ENCODE data around the gene PRKCE.
A peak's percentile ranks its signal among the peaks of the same experiment; 100 is the strongest.

Gene PRKCE

DNA sequence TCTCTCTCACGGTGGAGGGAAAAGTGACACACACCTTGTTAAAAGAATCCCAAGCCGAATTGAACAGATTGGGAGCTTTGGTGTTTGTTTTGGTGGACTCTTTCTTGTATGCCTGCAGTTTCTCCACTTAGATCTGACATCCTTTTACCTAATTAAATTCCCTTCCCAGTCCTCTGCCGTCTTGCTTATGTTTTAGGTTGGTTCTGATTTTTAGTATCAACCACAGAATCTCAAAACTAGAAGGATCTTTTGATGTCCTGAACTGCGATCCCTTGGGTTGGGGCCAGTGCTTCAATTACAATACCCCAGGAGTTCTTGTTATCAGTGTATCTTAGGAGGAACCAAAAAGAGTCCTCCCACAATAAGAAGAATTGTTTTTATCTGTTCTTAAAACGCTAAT, 112.3 kb downstream of the PRKCE start:
- H3K27ac ChIP-seq (ENCODE audit: low read length), result no peak overlapping the region

DNA sequence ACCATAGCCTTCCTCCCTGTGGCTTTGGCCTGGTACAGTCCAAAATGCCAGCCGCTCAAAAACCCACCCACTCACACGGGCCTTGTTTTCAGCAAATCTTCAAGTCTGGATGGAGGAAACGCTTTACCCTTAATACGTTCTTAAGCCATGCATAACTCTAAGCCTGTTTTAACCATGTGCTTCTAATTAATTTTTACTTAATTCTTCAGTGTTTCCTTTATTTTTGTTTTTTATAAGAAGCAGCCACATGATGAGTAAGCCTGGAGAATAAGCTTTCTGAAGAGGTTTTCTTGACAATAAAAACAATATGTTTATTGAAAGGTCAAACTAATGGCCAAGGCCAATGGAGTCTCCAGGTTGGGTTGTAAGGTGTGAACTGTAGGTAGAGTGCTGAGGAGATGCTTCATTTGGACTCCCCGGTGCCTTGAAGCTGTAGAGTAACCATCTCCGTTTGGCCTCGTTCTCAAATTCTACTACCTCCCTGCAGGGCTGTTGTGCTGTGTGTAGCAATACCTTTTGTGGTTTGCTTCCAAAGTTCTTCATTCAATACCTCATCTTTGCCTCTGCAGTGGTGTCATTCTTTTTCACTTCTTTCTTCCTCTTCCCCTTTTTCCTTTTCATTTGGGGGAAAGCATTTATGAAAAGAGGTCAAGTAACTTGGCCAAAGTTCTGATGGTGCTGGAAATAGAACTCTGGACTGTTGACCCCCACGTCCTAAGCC, 113.7 kb downstream of the PRKCE start:
- Histone ChIP-seq H3K36me3 (ENCODE audit: control insufficient read depth in 1 of 2, insufficient read depth in 2 of 2, low read length in 2 of 2) (no peaks in the 10 kb centered on the region), H3K9me3 (ENCODE audit: control insufficient read depth in 1 of 2, low read length in 2 of 2) (no peaks in the 10 kb centered on the region), H3K4me1 (ENCODE audit: control insufficient read depth in 1 of 2, insufficient read depth in 2 of 2, low read length in 2 of 2) (peaks cover 0 to 31% of the 10 kb centered on the region in 2 donors), H3K27me3 (ENCODE audit: low read depth, low read length) (no peaks in the 10 kb centered on the region), H3K4me3 (ENCODE audit: low read depth in 1 of 2, low read length in 2 of 2) (no peak overlapping the region), H3K27ac (ENCODE audit: low read length) (no peak overlapping the region)

More for the DNA sequence above, 112.3 kb downstream of the PRKCE start:
- Histone ChIP-seq H3K9me3 (ENCODE audit: control insufficient read depth in 1 of 2, low read length in 2 of 2) (no peaks in the 10 kb centered on the region), H3K4me1 (ENCODE audit: control insufficient read depth in 1 of 2, insufficient read depth in 2 of 2, low read length in 2 of 2) (peaks cover 0 to 32% of the 10 kb centered on the region in 2 donors), H3K36me3 (ENCODE audit: control insufficient read depth in 1 of 2, insufficient read depth in 2 of 2, low read length in 2 of 2) (no peaks in the 10 kb centered on the region), H3K4me3 (ENCODE audit: low read depth in 1 of 2, low read length in 2 of 2) (no peak overlapping the region), H3K27me3 (ENCODE audit: low read depth, low read length) (no peaks in the 10 kb centered on the region)

DNA sequence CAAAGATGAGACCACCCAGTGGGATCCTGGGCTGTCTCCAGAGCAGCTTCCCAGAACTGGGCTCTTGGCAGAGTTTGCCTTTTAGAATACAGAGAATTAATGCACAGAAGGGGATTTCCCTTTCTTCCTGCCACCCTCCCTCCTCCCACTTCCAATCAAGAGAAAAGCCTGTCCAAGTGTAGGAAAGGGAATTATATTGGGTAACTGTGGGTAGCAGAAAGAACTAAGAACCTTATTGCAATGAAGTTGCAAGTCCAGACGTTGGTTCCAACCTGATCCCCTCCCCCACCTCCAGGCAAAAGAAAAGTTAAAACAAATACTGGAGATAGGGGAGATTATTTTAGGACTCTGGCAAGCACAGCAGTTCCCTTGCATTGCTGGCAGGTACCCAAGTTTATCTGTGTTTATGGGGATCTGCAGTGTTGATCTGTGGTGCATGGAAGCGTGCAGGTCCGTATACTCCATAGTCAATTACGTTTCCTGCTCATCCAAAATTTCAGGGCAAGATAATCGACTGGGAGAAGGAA, 114.3 kb downstream of the PRKCE start:
- H3K4me3 ChIP-seq (ENCODE audit: low read depth in 1 of 2, low read length in 2 of 2), result no peak overlapping the region
- H3K4me1 ChIP-seq (ENCODE audit: control insufficient read depth in 1 of 2, insufficient read depth in 2 of 2, low read length in 2 of 2), result peaks cover 0 to 35% of the 10 kb centered on the region in 2 donors
- H3K27me3 ChIP-seq (ENCODE audit: low read depth, low read length), result no peaks in the 10 kb centered on the region
- H3K27ac ChIP-seq (ENCODE audit: low read length), result no peak overlapping the region
- no peaks in the 10 kb centered on the region for H3K36me3 ChIP-seq (ENCODE audit: control insufficient read depth in 1 of 2, insufficient read depth in 2 of 2, low read length in 2 of 2)
- no peaks in the 10 kb centered on the region for H3K9me3 ChIP-seq (ENCODE audit: control insufficient read depth in 1 of 2, low read length in 2 of 2)

DNA sequence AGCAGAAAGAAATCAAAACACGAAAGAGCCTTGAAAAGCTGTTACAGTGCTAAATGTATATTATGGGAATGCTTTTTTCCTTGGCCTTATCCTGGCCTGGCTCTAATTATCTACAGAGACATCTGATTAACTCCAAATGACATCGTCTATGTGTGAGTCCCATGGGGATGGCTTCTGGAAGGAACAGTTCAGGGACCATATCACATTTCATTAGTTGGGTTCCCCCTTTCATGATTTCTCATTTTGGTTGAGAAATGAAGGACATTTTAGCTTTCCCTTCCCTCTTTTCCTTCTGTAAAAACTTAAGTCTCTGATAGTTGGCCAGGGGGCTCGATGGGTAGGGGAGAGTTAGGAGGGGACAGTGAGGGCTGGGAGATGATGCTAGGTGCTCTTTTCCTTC, 116.7 kb downstream of the PRKCE start:
- peaks cover 3 to 47% of the 10 kb centered on the region in 2 donors for H3K4me1 ChIP-seq (ENCODE audit: control insufficient read depth in 1 of 2, insufficient read depth in 2 of 2, low read length in 2 of 2)

DNA sequence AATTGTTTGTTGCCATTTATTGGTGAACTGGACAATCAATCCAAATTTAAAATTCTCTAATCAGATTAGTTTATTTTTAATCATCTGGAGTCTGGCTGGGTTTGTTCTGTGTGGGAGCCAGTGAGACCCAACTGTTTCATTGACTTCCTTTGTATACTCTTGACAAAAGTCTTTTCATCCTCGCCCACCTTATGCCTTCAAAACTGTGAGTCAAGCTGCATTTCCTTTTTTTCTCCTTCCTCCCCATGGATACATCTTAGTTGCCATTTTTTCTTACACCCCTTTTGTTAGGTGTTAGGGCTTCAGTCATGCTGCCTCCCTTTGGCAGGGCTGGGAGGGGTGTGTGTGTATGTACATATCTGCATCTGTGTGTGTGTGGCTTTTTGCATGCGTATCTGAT, 117.6 kb downstream of the PRKCE start:
- no peaks in the 10 kb centered on the region for H3K27me3 ChIP-seq (ENCODE audit: low read depth, low read length)
- no peaks in the 10 kb centered on the region for H3K9me3 ChIP-seq (ENCODE audit: control insufficient read depth in 1 of 2, low read length in 2 of 2)
- H3K27ac ChIP-seq (ENCODE audit: low read length), result no peak overlapping the region
- no peak overlapping the region for H3K4me3 ChIP-seq (ENCODE audit: low read depth in 1 of 2, low read length in 2 of 2)
- peaks cover 3 to 47% of the 10 kb centered on the region in 2 donors for H3K4me1 ChIP-seq (ENCODE audit: control insufficient read depth in 1 of 2, insufficient read depth in 2 of 2, low read length in 2 of 2)
- no peaks in the 10 kb centered on the region for H3K36me3 ChIP-seq (ENCODE audit: control insufficient read depth in 1 of 2, insufficient read depth in 2 of 2, low read length in 2 of 2)

More for the DNA sequence above, 116.7 kb downstream of the PRKCE start:
- Histone ChIP-seq H3K36me3 (ENCODE audit: control insufficient read depth in 1 of 2, insufficient read depth in 2 of 2, low read length in 2 of 2) (no peaks in the 10 kb centered on the region), H3K4me3 (ENCODE audit: low read depth in 1 of 2, low read length in 2 of 2) (no peak overlapping the region), H3K9me3 (ENCODE audit: control insufficient read depth in 1 of 2, low read length in 2 of 2) (no peaks in the 10 kb centered on the region), H3K27me3 (ENCODE audit: low read depth, low read length) (no peaks in the 10 kb centered on the region), H3K27ac (ENCODE audit: low read length) (no peak overlapping the region)

DNA sequence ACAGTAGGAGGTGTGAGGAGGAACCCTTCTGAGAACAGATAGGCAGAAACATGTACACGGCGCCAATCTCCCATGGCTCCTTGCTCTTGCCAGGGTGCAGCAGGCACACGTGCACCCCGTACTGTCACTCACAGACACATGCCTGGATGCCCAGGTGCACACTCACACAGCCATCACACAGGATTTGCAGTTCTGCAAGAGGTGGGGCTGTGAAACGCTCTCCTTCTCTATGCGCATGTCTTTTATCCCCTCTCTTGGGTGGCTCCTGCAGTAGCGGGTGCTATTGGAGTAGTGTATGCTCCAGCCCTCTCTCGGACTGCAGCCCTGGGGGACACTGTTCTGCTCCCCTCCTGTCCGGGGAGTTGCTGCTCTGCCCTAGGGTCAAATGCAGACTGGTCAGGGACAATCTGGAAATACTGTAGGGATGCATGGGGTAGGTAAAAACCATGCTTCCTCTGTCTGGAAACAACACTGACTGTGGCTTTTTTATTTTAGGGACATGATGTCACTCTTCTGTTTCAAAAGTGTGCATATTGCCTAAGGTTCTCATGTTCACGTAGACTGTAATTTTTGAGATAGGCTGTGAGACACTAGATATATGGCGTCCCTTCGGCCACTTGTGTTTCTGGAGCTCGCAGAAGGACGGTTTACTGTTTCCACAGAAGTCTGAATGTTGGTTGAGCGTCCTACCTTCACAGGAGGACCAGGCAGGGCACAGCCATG, 118.5 kb downstream of the PRKCE start:
- H3K4me3 ChIP-seq (ENCODE audit: low read depth in 1 of 2, low read length in 2 of 2), result no peak overlapping the region
- no peaks in the 10 kb centered on the region for H3K9me3 ChIP-seq (ENCODE audit: control insufficient read depth in 1 of 2, low read length in 2 of 2)
- no peaks in the 10 kb centered on the region for H3K27me3 ChIP-seq (ENCODE audit: low read depth, low read length)
- H3K36me3 ChIP-seq (ENCODE audit: control insufficient read depth in 1 of 2, insufficient read depth in 2 of 2, low read length in 2 of 2), result no peaks in the 10 kb centered on the region
- H3K27ac ChIP-seq (ENCODE audit: low read length), result no peak overlapping the region
- peaks cover 3 to 44% of the 10 kb centered on the region in 2 donors for H3K4me1 ChIP-seq (ENCODE audit: control insufficient read depth in 1 of 2, insufficient read depth in 2 of 2, low read length in 2 of 2)

DNA sequence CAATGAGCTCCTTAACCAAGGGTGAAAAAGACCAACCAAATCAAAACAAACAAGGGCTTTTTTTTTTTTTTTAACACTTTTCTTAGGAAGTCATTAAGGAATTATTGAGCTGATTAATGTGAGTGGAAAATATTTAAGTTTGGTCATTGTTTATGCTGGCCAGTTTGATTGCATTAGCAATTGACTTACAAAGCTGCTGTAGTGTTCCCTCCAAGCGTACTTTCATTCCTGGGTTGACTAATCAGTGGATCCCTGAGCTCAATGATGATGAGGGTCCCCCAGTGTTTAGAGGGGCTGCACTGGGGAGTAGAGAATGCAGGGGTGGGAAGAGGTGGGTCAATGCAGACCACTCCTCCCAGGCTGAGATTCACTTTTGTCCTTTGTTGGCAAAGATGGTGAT, 119.3 kb downstream of the PRKCE start:
- Histone ChIP-seq H3K27ac (ENCODE audit: low read length) (peak overlapping the region; percentile 86), H3K4me3 (ENCODE audit: low read depth in 1 of 2, low read length in 2 of 2) (peak overlapping the region; percentile 43 to 55), H3K27me3 (ENCODE audit: low read depth, low read length) (no peaks in the 10 kb centered on the region), H3K36me3 (ENCODE audit: control insufficient read depth in 1 of 2, insufficient read depth in 2 of 2, low read length in 2 of 2) (no peaks in the 10 kb centered on the region), H3K4me1 (ENCODE audit: control insufficient read depth in 1 of 2, insufficient read depth in 2 of 2, low read length in 2 of 2) (peaks cover 3 to 37% of the 10 kb centered on the region in 2 donors), H3K9me3 (ENCODE audit: control insufficient read depth in 1 of 2, low read length in 2 of 2) (no peaks in the 10 kb centered on the region)

DNA sequence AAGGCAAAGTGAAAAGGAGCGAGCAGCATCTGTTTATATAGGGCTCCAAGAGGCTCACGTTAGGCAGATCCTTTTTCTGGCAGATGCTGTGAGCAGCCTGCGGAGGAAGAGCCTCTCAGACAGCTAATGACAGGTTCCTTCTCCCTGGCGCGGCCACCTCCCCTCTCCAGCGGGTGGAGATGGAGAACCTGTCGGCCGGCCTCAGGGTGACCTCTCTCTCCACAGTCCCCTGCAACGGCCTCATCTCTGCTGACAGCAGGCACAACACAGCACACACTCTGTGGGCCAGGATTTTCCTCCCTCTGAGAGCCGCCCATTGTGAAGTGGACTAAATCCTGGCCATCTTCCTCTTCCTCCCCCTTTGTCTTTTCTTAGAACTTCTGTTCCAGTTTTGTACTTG, 119.8 kb downstream of the PRKCE start:
- Histone ChIP-seq H3K27me3 (ENCODE audit: low read depth, low read length) (no peaks in the 10 kb centered on the region), H3K4me3 (ENCODE audit: low read depth in 1 of 2, low read length in 2 of 2) (peak overlapping the region; percentile 43 to 55), H3K27ac (ENCODE audit: low read length) (peak overlapping the region; percentile 86), H3K9me3 (ENCODE audit: control insufficient read depth in 1 of 2, low read length in 2 of 2) (no peaks in the 10 kb centered on the region), H3K4me1 (ENCODE audit: control insufficient read depth in 1 of 2, insufficient read depth in 2 of 2, low read length in 2 of 2) (peaks cover 3 to 37% of the 10 kb centered on the region in 2 donors), H3K36me3 (ENCODE audit: control insufficient read depth in 1 of 2, insufficient read depth in 2 of 2, low read length in 2 of 2) (no peaks in the 10 kb centered on the region)

DNA sequence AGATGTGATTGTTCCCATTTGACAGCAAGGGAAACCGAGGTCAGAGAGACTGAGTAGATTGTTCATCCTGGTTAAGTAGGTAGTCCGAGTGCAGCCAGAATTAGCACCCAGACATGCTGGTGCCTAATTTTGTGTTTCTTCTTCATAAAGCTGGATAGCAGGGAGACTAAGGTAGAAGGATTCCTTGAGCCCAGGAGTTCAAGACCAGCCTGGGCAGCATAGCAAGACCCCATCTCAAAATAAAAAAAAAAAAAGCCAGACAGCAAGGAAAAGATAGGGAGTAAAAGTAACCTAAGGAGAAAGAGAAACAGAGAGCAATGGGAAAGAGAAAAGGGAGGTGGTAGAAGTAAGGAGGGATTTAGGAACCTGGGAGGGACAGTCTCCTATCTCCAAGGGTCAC, 120.6 kb downstream of the PRKCE start:
- Histone ChIP-seq H3K36me3 (ENCODE audit: control insufficient read depth in 1 of 2, insufficient read depth in 2 of 2, low read length in 2 of 2) (no peaks in the 10 kb centered on the region), H3K4me3 (ENCODE audit: low read depth in 1 of 2, low read length in 2 of 2) (no peak overlapping the region), H3K4me1 (ENCODE audit: control insufficient read depth in 1 of 2, insufficient read depth in 2 of 2, low read length in 2 of 2) (peaks cover 3 to 32% of the 10 kb centered on the region in 2 donors), H3K9me3 (ENCODE audit: control insufficient read depth in 1 of 2, low read length in 2 of 2) (no peaks in the 10 kb centered on the region), H3K27ac (ENCODE audit: low read length) (peak overlapping the region; percentile 86), H3K27me3 (ENCODE audit: low read depth, low read length) (no peaks in the 10 kb centered on the region)

DNA sequence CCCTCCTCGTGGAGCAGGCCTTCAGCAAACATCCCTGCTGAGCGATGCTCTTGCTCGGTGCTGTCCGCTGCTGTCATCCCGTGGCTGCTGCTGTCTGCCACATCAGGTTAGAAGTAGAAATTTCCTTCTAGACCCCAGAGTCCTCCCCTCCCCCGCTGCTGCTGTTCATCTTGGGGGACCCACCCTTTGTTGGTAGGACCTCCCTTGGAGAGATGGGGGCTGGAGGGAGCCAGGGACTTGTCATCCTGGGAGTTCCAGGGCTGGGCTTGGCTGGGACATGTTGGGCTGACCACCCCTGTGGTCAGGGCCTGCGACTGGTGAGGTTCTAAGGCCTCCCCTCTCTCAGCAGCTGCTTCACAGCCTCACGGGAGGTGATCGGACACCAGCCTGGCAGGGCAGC, 122.4 kb downstream of the PRKCE start:
- Histone ChIP-seq H3K27ac (ENCODE audit: low read length) (no peak overlapping the region), H3K4me3 (ENCODE audit: low read depth in 1 of 2, low read length in 2 of 2) (no peak overlapping the region), H3K9me3 (ENCODE audit: control insufficient read depth in 1 of 2, low read length in 2 of 2) (no peaks in the 10 kb centered on the region), H3K27me3 (ENCODE audit: low read depth, low read length) (no peaks in the 10 kb centered on the region), H3K36me3 (ENCODE audit: control insufficient read depth in 1 of 2, insufficient read depth in 2 of 2, low read length in 2 of 2) (no peaks in the 10 kb centered on the region), H3K4me1 (ENCODE audit: control insufficient read depth in 1 of 2, insufficient read depth in 2 of 2, low read length in 2 of 2) (peaks cover 3 to 28% of the 10 kb centered on the region in 2 donors)

DNA sequence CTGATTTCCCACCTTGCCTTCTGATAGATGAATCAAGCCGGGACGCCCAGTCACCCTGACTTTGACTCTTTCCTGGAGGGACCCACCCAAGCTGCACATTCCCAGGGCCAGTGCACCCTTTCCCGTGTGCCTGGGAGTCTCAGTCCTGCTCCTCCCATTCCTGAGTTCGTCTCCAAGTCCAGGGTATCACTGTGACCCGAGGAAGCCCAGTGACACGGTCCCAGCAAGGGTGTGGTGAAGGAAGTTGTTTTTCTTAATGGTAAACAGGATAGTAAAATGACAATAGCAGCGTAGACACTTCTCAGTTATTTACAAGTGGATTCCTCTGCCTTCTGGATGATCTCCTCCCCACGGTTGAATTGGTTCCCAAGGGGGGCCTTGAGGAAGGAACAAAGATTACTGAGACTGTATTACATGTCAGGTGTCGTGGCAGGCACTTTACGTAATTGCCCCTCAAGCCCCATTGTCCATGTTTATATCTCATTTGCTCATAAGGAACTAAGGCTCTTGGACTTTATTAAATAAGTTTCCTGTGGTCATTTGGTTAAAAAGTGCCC, 123.3 kb downstream of the PRKCE start:
- Histone ChIP-seq H3K36me3 (ENCODE audit: control insufficient read depth in 1 of 2, insufficient read depth in 2 of 2, low read length in 2 of 2) (no peaks in the 10 kb centered on the region), H3K27me3 (ENCODE audit: low read depth, low read length) (no peaks in the 10 kb centered on the region), H3K27ac (ENCODE audit: low read length) (no peak overlapping the region), H3K9me3 (ENCODE audit: control insufficient read depth in 1 of 2, low read length in 2 of 2) (no peaks in the 10 kb centered on the region), H3K4me3 (ENCODE audit: low read depth in 1 of 2, low read length in 2 of 2) (no peak overlapping the region), H3K4me1 (ENCODE audit: control insufficient read depth in 1 of 2, insufficient read depth in 2 of 2, low read length in 2 of 2) (peaks cover 3 to 26% of the 10 kb centered on the region in 2 donors)
